Nephron (organoid): ENCODE measurements around the gene IPP.

Source experiments
- H3K27ac Mint-ChIP-seq, 3 experiments: 2 replicates each; pipeline ENCODE4 v1.8.0; 2020; ENCODE audit warnings: mixed read lengths in 3 of 3, mild to moderate bottlenecking in 2 of 3, moderate library complexity in 1 of 3
- H3K27me3 Mint-ChIP-seq: 2 replicates; pipeline ENCODE4 v1.8.0; 2021; ENCODE audit warnings: low read depth, mild to moderate bottlenecking, moderate library complexity, mixed read lengths
- H3K36me3 Mint-ChIP-seq: 2 replicates; pipeline ENCODE4 v1.8.0; 2020; ENCODE audit warnings: low read depth, mixed read lengths
- H3K4me1 Mint-ChIP-seq: 2 replicates; pipeline ENCODE4 v1.8.0; 2020; ENCODE audit warnings: mixed read lengths
- H3K4me3 Mint-ChIP-seq, 3 experiments: 2 replicates each; pipeline ENCODE4 v1.8.0; 2020; ENCODE audit warnings: mild to moderate bottlenecking in 3 of 3, mixed read lengths in 3 of 3, moderate library complexity in 2 of 3
- H3K9me3 Mint-ChIP-seq: 2 replicates; pipeline ENCODE4 v1.8.0; 2020; ENCODE audit warnings: mixed read lengths
- TF ChIP-seq, protein P1 (sequence below), 3 experiments: fragments of 200-600 bp; sonication (generic); IDR thresholded peaks; one replicate each; pipeline ENCODE4 v1.5.0; 2021; ENCODE audit warnings: antibody characterized with exemption in 3 of 3; ENCODE audit not compliant: unreplicated experiment in 3 of 3

Gene IPP

GRCh38 chr1:45767035-45767434, 16.6 kb upstream of the IPP start:
- TF ChIP-seq, protein P1, sequence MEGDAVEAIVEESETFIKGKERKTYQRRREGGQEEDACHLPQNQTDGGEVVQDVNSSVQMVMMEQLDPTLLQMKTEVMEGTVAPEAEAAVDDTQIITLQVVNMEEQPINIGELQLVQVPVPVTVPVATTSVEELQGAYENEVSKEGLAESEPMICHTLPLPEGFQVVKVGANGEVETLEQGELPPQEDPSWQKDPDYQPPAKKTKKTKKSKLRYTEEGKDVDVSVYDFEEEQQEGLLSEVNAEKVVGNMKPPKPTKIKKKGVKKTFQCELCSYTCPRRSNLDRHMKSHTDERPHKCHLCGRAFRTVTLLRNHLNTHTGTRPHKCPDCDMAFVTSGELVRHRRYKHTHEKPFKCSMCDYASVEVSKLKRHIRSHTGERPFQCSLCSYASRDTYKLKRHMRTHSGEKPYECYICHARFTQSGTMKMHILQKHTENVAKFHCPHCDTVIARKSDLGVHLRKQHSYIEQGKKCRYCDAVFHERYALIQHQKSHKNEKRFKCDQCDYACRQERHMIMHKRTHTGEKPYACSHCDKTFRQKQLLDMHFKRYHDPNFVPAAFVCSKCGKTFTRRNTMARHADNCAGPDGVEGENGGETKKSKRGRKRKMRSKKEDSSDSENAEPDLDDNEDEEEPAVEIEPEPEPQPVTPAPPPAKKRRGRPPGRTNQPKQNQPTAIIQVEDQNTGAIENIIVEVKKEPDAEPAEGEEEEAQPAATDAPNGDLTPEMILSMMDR (IDR thresholded peaks at IDR 0.05; ENCODE audit: unreplicated experiment in 3 of 3), result no peak
- no peaks in the 10 kb centered on the region for H3K27me3 Mint-ChIP-seq
- H3K27ac Mint-ChIP-seq, result no peak overlapping the region
- no peak overlapping the region for H3K4me3 Mint-ChIP-seq
- H3K4me1 Mint-ChIP-seq, result peaks cover 7% of the 10 kb centered on the region
- peaks cover 7% of the 10 kb centered on the region for H3K9me3 Mint-ChIP-seq
- no peaks in the 10 kb centered on the region for H3K36me3 Mint-ChIP-seq

- H3K27ac Mint-ChIP-seq, result no peak overlapping the region
- H3K4me1 Mint-ChIP-seq, result peaks cover 7% of the 10 kb centered on the region
- TF ChIP-seq, protein P1 (IDR thresholded peaks at IDR 0.05; ENCODE audit: unreplicated experiment in 3 of 3), result no peak
- no peak overlapping the region for H3K4me3 Mint-ChIP-seq
- H3K27me3 Mint-ChIP-seq, result no peaks in the 10 kb centered on the region
- peaks cover 7% of the 10 kb centered on the region for H3K9me3 Mint-ChIP-seq
- H3K36me3 Mint-ChIP-seq, result no peaks in the 10 kb centered on the region
These were observed 15.7 kb upstream of the IPP start for GRCh38 chr1:45765999-45766792.

DNA sequence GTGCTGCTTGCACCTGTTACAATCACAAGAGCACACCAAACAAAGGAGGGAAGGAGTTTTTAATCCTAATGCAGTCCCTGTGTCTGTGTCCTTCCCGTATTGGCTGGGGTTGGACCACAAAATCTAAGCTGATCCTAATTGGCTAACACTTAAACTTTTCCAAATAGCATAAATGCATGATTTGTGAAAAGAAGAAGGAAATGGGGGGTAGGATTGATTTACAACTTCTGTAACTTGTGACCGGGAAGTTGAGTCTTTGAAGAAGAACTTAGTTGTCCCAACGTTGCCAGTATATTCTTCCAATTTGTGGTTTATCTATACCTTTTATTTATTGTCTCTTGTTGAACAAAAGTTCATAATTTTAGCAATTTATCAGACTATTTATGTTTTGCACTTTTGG, 11.8 kb upstream of the IPP start:
- H3K27ac Mint-ChIP-seq, result no peak overlapping the region
- TF ChIP-seq, protein P1 (IDR thresholded peaks at IDR 0.05; ENCODE audit: unreplicated experiment in 3 of 3), result no peak

DNA sequence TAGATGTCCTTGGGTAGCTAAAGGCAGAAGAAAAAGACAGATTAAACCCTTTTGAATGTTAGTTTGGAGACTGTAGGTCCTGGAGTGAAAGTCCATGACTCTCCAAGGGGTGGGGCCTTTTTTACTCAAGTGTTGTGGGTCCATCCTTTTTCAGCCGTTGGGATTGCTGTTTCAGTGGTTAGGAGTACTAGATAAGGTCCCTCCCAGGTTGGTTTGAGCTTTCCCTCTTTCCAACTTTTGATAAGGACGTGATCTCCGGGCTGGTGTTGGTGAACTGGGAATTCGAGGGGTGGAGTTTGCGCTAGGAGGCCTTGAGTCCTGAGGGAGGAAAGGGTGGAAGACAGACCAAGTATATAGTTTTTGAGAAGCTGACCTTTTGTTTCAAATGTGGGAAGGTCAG, 5.2 kb upstream of the IPP start:
- Mint-ChIP-seq H3K27ac (no peak overlapping the region), H3K9me3 (peaks cover 8% of the 10 kb centered on the region), H3K4me1 (no peaks in the 10 kb centered on the region), H3K27me3 (no peaks in the 10 kb centered on the region), H3K4me3 (no peak overlapping the region), H3K36me3 (no peaks in the 10 kb centered on the region)
- TF ChIP-seq, protein P1 (IDR thresholded peaks at IDR 0.05; ENCODE audit: unreplicated experiment in 3 of 3), result no peak

More for the DNA sequence above, 11.8 kb upstream of the IPP start:
- no peak overlapping the region for H3K4me3 Mint-ChIP-seq
- peaks cover 7% of the 10 kb centered on the region for H3K9me3 Mint-ChIP-seq
- no peaks in the 10 kb centered on the region for H3K36me3 Mint-ChIP-seq
- no peaks in the 10 kb centered on the region for H3K4me1 Mint-ChIP-seq
- H3K27me3 Mint-ChIP-seq, result no peaks in the 10 kb centered on the region

GRCh38 chr1:45753248-45754037, 3.0 kb upstream of the IPP start:
- peak overlapping the region; percentile 53 to 74 (median 59) for H3K27ac Mint-ChIP-seq
- peak overlapping the region in 1 of 3 experiments; percentile 23 for H3K4me3 Mint-ChIP-seq
- no peaks in the 10 kb centered on the region for H3K36me3 Mint-ChIP-seq
- TF ChIP-seq, protein P1 (IDR thresholded peaks at IDR 0.05; ENCODE audit: unreplicated experiment in 3 of 3), result no peak
- H3K27me3 Mint-ChIP-seq, result no peaks in the 10 kb centered on the region
- peaks cover 4% of the 10 kb centered on the region for H3K4me1 Mint-ChIP-seq
- peaks cover 8% of the 10 kb centered on the region for H3K9me3 Mint-ChIP-seq
